ENCODE measurements around the gene RBM33. TPM values are rescaled to one million over a fixed set of nuclear protein-coding genes. Genes with fewer than 3 reads are reported as not detected.

The RBM33 gene
- total and polyA plus RNA-seq, 2 of the 13 experiments (the other 11 are each of a cell fraction or from before 2014, with no cell fraction given), result 12.4 to 28.9 TPM

DNA sequence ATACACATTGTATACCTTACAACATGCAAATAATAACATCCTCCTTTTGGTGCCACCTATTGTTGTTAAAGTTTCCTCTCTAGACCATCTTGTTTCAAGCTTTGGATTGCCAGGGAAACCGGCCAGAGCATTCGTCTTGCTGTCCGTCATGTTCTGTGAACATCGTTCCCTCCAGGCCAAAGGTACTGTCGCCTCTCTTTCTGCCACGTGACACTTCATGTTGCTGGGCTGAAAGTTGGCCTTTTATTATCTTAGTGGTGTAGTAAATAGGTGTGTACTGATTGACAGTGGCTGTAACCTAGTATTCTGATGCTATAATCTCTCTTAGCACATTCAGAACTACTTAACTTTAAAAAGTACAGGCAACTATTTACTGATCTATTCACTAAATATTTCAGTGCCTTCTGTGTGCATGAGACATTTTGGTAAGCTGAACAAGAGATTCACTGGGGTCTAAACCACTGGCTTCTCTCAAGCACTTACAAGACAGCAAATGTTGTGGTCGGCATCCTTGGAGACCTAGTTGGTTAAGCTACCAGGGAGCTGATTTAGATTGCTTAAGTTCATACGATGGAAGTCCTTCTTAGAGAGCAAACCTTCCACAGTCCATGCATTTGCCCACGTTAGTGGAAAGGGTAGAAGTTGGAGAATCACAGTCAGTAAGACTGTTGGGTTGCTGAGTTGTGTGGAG is 115.4 kb downstream of the RBM33 start:
- Histone ChIP-seq H3K27me3 (ENCODE audit: control insufficient read depth in 1 of 2, insufficient read depth in 2 of 2, low read length in 2 of 2) (no peaks in the 10 kb centered on the region), H3K36me3 (replicated peaks in 1 of 2; ENCODE audit: control insufficient read depth in 1 of 2, insufficient read depth in 2 of 2, low read length in 2 of 2) (peaks cover 25 to 59% of the 10 kb centered on the region in 2 experiments), H4K20me1 (ENCODE audit: insufficient read depth, low read length) (peaks cover 26% of the 10 kb centered on the region), H3K27ac (ENCODE audit: extremely low read length, insufficient read depth, low read length) (no peak overlapping the region), H3K4me2 (ENCODE audit: low read depth, low read length) (no peak overlapping the region), H2AFZ (ENCODE audit: low read length) (no peak overlapping the region), H3K4me3 (replicated peaks in 1 of 3; ENCODE audit: insufficient read depth in 1 of 3, low read depth in 2 of 3, low read length in 3 of 3) (no peak overlapping the region), H3K79me2 (ENCODE audit: insufficient read depth, low read length) (peaks cover 45% of the 10 kb centered on the region), H3K9me3 (ENCODE audit: low read length) (no peaks in the 10 kb centered on the region), H3K4me1 (ENCODE audit: insufficient read depth, low read length) (no peaks in the 10 kb centered on the region), H3K9ac (ENCODE audit: insufficient read depth, low read depth, low read length) (no peak overlapping the region)
- no peak for TF ChIP-seq ZNF775 (CRISPR knock-in tag; IDR thresholded peaks at IDR 0.05; ENCODE audit: borderline replicate concordance)
- TF ChIP-seq, protein P1, sequence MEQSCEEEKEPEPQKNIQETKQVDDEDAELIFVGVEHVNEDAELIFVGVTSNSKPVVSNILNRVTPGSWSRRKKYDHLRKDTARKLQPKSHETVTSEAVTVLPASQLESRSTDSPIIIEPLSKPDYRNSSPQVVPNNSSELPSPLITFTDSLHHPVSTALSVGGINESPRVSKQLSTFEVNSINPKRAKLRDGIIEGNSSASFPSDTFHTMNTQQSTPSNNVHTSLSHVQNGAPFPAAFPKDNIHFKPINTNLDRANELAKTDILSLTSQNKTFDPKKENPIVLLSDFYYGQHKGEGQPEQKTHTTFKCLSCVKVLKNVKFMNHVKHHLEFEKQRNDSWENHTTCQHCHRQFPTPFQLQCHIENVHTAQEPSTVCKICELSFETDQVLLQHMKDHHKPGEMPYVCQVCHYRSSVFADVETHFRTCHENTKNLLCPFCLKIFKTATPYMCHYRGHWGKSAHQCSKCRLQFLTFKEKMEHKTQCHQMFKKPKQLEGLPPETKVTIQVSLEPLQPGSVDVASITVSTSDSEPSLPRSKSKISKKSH (CRISPR knock-in tag; IDR thresholded peaks at IDR 0.05; ENCODE audit: borderline replicate concordance), result no peak
- TF ChIP-seq KDM4B (CRISPR knock-in tag; IDR thresholded peaks at IDR 0.05), result no peak
- TF ChIP-seq SPEN (CRISPR knock-in tag; IDR thresholded peaks at IDR 0.05; ENCODE audit: low read depth), result no peak
- no peak for TF ChIP-seq EHMT2 (IDR thresholded peaks at IDR 0.05; ENCODE audit: borderline replicate concordance, low read depth, low read length)
- TF ChIP-seq, protein P2, sequence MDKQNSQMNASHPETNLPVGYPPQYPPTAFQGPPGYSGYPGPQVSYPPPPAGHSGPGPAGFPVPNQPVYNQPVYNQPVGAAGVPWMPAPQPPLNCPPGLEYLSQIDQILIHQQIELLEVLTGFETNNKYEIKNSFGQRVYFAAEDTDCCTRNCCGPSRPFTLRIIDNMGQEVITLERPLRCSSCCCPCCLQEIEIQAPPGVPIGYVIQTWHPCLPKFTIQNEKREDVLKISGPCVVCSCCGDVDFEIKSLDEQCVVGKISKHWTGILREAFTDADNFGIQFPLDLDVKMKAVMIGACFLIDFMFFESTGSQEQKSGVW (CRISPR knock-in tag; IDR thresholded peaks at IDR 0.05; ENCODE audit: borderline replicate concordance), result no peak
- TF ChIP-seq, protein P3, sequence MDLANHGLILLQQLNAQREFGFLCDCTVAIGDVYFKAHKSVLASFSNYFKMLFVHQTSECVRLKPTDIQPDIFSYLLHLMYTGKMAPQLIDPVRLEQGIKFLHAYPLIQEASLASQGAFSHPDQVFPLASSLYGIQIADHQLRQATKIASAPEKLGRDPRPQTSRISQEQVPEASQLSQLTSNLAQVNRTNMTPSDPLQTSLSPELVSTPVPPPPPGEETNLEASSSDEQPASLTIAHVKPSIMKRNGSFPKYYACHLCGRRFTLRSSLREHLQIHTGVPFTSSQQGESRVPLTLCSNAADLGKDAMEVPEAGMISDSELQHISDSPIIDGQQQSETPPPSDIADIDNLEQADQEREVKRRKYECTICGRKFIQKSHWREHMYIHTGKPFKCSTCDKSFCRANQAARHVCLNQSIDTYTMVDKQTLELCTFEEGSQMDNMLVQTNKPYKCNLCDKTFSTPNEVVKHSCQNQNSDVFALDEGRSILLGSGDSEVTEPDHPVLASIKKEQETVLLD (CRISPR knock-in tag; IDR thresholded peaks at IDR 0.05; ENCODE audit: low read depth), result no peak
- TF ChIP-seq MEIS2 (CRISPR knock-in tag; IDR thresholded peaks at IDR 0.05), result no peak
- ChIA-PET POLR2A (no interaction called here), CTCF (ENCODE audit: low intra/inter-chr PET ratio, low total read pairs) (no interaction called here)
- DNase-seq (ENCODE audit: low spot score) (no peak), ATAC-seq (no peak), FAIRE-seq (no peak)
- in situ Hi-C loops (cut with HindIII; ENCODE audit: extremely low pct_ligation_motif_present, low pct_unique_long_range_greater_than_20kb) (loop anchor here (25.0 kb wide), 1 partner anchor 373 kb away; no protein-coding TSS in a partner anchor), intact Hi-C loops (cut with micrococcal nuclease; ENCODE audit: unreplicated experiment) (loop anchor here (10.0 kb wide), 2 partner anchors 345 to 375 kb away; no protein-coding TSS in a partner anchor)
- WGBS (ENCODE audit: low lambda C conversion rate), result 98% methylated on average over 9 of the region's 9 CpGs
- no TSS peak for BruUV-seq (replicated peaks)
